EL (cell line): ENCODE results near the gene AFAP1.

Experiments used
- DNase-seq: peaks from one replicate; pipeline ENCODE4 v3.0.0-alpha.2; 2016

Gene AFAP1

DNA sequence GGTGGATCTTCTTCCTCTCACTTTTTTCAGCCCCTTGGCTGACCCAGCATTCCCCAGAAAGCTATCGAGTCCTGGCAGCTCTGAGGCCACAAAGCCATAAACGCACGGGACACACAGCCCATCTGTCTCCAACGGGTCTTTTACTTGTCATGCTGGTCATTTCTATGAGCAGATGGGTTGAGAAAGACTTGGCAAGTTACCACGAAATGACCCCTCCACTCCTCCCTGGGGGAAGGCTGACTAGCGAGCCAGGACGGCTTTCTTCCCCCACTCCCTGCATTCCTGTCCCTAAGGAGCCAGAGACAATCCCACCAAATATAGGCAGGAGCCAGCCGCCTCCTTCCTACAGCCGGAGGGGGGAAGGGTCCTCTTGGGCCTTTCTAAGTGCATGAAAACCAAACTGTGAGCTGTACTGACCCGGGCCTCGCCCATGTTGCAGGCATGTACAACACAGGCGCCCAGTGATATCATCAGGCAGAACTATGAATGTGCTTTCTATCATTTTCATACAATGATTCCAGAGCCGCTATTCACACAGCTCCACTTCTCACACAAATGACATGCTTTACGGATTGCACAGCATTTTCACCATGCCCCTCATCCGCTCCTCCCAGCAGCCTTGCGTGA is 28.6 kb downstream of the AFAP1 start:
- peak; percentile 89 for DNase-seq

DNA sequence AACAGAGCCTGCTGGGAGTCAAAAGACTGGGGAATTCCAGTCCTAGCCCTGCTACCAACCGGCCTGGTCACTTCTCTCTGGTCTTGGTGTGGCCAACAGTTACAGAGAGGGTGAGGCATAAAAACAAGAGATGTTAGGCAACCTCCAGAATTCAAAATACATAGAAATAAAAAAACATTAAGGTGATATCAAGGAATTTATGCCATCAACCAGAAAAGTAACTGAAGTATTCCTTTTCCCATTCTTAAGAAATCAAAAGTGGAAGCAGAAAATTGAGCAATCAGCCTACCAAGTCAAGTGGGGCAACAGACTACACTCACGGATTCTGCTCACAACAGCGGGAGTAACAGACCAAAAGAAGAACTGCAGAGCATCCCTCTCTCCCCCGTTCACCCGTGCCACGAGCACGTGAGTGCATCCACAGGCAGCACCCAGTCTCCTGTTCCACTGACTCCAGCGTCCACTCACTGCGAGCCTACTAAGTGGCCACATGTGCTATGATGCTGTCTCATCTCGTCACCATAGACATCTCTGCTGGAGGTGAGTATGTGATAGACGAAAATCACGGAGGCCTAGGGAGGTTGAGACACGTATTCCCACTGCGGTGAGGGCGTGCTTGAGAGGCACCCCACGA is 29.3 kb downstream of the AFAP1 start:
- peak; percentile 45 for DNase-seq

DNA sequence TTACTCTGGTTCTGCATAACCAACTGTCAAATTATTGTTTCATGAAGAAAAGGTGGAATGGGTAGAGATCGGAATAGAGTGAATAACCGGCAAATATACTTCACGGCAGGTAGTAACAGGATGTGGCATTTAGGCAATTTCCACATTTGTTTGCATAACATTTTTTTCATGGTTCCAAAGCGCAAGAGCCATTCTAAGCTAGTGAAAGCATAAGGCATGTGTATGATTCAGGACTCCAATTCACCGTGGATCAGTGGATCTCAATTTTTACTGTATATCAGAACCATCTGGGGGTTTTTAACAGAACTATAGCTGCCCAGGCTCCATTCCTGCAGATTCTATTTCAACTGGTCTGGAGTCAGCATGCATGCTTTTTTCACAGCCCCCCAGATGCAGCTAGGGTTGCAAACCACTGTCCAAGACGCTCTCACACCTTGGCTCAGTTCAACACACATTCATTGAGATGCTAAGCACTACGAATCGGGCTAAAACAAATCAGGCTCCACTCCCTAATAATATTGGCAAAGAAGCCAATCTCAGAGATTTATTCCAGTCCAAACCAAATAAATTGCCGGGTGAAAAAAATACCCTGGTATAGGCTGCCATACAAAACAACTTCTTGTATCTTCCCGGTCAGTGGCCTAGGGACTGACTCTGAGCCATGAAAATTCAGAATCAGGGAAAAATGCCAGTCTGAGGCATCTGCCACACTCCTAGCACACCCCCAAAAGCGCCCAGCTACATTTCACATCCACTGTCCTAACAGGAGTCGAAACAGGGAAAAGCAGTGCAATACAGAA is 30.0 kb downstream of the AFAP1 start:
- no peak for DNase-seq

DNA sequence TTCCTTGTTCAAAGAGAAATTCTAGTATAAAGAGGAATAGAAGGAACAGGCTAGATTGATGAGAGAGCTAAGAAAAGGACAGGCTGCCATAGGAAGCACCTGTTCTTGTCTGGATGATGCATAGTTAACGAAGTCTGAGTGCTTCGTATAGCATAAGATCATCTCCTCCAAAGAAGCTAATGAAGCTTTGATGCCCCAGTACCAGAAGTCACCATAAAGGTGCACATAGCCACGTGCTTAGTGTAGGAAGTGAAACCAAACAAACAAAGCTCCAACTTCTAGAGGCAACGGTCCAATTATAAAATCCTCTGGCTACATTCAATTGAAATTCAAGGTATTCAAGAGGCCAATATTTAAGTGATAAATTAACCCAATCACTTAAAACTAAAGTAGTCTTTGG is 31.0 kb downstream of the AFAP1 start:
- DNase-seq = no peak

DNA sequence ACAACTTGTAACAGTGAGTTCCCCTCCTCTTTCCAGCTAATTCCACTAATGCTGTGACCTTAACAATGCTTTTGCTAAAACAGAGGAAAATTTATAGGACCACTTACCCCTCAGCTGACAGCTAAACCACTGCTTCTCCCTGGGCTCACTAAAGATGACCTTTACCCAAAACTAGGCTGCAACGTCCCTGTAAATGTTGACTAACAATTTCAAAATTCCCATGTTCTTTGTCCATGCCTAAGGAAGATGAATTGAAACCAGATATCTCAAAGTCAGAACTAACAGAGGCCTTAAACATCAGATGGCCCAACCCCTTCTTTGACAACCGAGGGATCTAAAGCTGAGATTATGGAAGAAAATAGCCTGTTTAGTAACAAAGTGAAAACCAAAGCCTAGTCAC is 32.5 kb downstream of the AFAP1 start:
- no peak for DNase-seq

DNA sequence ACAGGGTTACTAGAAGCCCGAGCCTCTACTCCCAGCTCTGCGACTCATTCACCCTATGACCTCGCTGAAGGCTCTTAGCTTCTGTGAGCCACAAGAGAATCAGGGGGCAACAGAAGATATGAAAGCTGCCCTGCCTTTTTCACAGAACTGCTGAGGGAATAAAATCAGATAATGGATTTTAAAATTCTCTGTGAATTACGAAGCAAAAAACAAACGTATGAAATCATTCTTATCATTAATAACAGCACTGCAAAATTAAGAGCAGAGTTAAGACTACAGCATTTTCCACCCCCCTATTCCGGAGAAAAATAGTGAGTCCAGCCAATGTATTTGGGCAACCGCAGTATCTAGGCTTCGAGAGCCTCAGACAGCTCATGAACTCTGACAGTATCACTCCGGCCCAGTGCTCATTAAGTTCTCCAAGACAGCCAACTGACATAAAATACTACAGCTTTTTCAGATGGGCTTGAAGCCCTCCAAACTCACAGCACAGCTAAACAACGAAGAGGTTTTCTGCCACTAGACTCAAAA is 33.4 kb downstream of the AFAP1 start:
- peak; percentile 57 for DNase-seq

- peak; percentile 90 for DNase-seq
Measured at GRCh38 chr4:7904952-7905915, 34.4 kb downstream of the AFAP1 start.

DNA sequence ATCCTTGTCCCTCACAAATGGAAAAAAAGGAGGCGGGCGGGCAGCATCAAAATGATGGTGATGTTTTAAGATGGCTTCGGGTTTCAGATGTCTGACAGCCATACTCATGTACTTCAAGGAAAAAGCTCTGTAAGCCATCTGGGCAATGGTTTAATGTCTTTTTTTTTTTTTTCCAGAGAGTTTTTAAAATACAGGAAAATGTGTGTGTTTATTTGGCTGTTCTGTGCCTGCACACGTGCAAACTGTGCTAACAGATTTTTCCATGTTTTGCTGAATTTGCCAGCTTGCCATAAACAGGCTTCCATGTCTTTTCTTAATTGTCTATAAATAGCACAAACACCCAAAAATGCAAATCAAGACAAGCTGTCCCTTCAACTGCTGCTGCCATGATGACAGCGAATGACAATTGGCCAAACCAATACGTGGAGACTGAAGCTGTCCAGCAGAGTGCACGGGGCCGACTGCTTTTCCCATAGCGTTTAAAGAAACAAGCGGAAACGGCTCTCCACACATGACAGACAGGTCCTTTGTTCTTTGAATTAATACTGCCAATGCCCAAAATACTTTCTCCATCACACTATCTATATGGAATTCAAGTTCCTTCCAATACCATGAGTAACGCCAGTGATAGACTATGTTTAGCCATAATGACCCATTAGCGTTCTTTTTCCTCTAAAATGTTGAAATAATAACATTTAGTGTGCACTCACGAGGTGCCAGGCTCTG is 35.7 kb downstream of the AFAP1 start:
- peak; percentile 88 for DNase-seq

DNA sequence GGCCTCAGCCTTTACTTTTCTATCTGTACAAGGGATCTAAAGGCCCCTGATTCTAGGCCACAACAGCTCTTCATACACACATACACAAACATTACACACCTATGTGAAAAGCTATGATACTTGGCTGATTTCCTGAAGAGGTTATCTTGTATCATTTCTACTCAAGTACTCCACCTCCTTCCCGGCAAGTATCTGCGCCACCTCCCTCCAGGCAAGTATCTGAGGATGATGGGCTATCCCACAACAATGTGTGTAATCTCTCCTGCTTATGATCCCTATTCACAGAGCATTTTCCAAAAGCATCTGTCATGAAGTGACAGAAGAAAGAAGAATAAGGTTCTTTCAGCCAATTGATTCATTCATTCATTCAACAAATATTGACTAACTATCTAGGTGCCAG is 36.8 kb downstream of the AFAP1 start:
- no peak for DNase-seq

GRCh38 chr4:7902101-7902553 is 37.5 kb downstream of the AFAP1 start:
- no peak for DNase-seq

DNA sequence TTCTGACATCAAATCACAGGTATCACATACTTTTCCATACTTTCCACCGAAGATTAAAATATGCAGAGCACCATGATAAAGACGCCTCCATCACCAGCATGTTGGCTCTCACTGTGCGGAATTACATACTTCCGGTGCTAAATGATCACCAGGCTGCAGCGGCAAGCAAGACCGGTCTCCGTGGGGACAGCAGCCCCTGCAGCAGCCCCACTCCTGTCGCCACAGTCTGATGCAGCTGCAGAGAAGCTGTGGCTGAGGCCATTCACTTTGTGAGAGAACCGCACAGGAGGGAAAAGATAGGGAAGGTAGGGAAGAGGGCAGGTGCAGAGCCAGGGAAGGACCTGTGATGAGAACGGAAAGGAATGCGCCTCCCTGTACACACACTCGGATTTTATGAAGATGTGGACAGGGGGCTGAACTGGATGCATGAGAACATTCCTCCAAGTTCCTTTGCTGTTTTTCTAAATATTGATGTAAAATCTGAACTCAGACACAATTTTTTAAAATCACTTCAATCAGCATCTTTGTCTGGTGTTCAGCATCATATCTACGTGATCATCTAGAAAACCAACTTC is 38.3 kb downstream of the AFAP1 start:
- no peak for DNase-seq

GRCh38 chr4:7900334-7900909 is 39.2 kb downstream of the AFAP1 start:
- no peak for DNase-seq

GRCh38 chr4:7899184-7899869 is 40.3 kb downstream of the AFAP1 start:
- no peak for DNase-seq

GRCh38 chr4:7898385-7898784 is 41.3 kb downstream of the AFAP1 start:
- no peak for DNase-seq

- DNase-seq = peak; percentile 32
Measured at GRCh38 chr4:7897811-7898210, 41.9 kb downstream of the AFAP1 start.

- DNase-seq = no peak
Measured at GRCh38 chr4:7894677-7895181, 44.9 kb downstream of the AFAP1 start.

- DNase-seq = no peak
Measured at GRCh38 chr4:7894098-7894676, 45.5 kb downstream of the AFAP1 start.

GRCh38 chr4:7893539-7893938 is 46.1 kb downstream of the AFAP1 start:
- no peak for DNase-seq

GRCh38 chr4:7892212-7893019 is 47.2 kb downstream of the AFAP1 start:
- DNase-seq = peak; percentile 95
